HEK293T (cell line): ENCODE measurements around the gene CNOT11.

Experiments
- BHLHE40 ChIP-seq: fragments of 450-650 bp; IDR thresholded peaks from 2 replicates; pipeline ENCODE4 v1.6.1; 2016; ENCODE audit warnings: mild to moderate bottlenecking, moderate library complexity, borderline replicate concordance
- CTBP1 ChIP-seq: fragments of 450-650 bp; IDR thresholded peaks from 2 replicates; pipeline ENCODE4 v1.6.1; 2016; ENCODE audit warnings: borderline replicate concordance
- ELF4 ChIP-seq: fragments of 450-650 bp; IDR thresholded peaks from 2 replicates; pipeline ENCODE4 v1.6.1; 2017; ENCODE audit warnings: antibody characterized with exemption
- FOXA1 ChIP-seq: fragments of 450-650 bp; IDR thresholded peaks from 2 replicates; pipeline ENCODE4 v1.6.1; 2016; ENCODE audit warnings: mild to moderate bottlenecking
- FOXK2 ChIP-seq: fragments of 450-650 bp; IDR thresholded peaks from 2 replicates; pipeline ENCODE4 v1.6.1; 2016; ENCODE audit warnings: mild to moderate bottlenecking
- FOXM1 ChIP-seq: fragments of 450-650 bp; IDR thresholded peaks from 2 replicates; pipeline ENCODE4 v1.6.1; 2017; ENCODE audit warnings: mild to moderate bottlenecking, borderline replicate concordance
- LEF1 ChIP-seq: fragments of 450-650 bp; IDR thresholded peaks from 2 replicates; pipeline ENCODE4 v1.6.1; 2017; ENCODE audit warnings: mild to moderate bottlenecking, borderline replicate concordance
- NFRKB ChIP-seq: fragments of 450-650 bp; IDR thresholded peaks from 2 replicates; pipeline ENCODE4 v1.6.1; 2016; ENCODE audit warnings: mild to moderate bottlenecking, moderate library complexity
- SP1 ChIP-seq: fragments of 450-650 bp; IDR thresholded peaks from 2 replicates; pipeline ENCODE4 v1.6.1; 2017
- SUZ12 ChIP-seq: fragments of 450-650 bp; IDR thresholded peaks from 2 replicates; pipeline ENCODE4 v1.6.1; 2016; ENCODE audit warnings: mild to moderate bottlenecking
- TARDBP ChIP-seq: fragments of 450-650 bp; IDR thresholded peaks from 2 replicates; pipeline ENCODE4 v1.6.1; 2016
- ZNF384 ChIP-seq: fragments of 450-650 bp; IDR thresholded peaks from 2 replicates; pipeline ENCODE4 v1.6.1; 2016

- TF ChIP-seq FOXK2 (no peak), BHLHE40 (no peak), FOXA1 (no peak), SUZ12 (no peak), ZNF384 (no peak), CTBP1 (no peak), FOXM1 (no peak), LEF1 (no peak), SP1 (no peak), TARDBP (no peak), ELF4 (no peak), NFRKB (no peak)
Measured at GRCh38 chr2:101307950-101308431, 55.3 kb downstream of the CNOT11 start.
